ENCODE data around the gene ATP8B1. TPM values are rescaled to one million over a fixed set of nuclear protein-coding genes. Genes with fewer than 3 reads are reported as not detected.
"Not testable (repeated sequence)": the region's sequence is repeated elsewhere in the genome, so short reads cannot be mapped to it uniquely, and the experiment has no call there.

The ATP8B1 gene
- total RNA-seq, 2 donors from 2014 or later: 6.4 to 14.9 TPM

DNA sequence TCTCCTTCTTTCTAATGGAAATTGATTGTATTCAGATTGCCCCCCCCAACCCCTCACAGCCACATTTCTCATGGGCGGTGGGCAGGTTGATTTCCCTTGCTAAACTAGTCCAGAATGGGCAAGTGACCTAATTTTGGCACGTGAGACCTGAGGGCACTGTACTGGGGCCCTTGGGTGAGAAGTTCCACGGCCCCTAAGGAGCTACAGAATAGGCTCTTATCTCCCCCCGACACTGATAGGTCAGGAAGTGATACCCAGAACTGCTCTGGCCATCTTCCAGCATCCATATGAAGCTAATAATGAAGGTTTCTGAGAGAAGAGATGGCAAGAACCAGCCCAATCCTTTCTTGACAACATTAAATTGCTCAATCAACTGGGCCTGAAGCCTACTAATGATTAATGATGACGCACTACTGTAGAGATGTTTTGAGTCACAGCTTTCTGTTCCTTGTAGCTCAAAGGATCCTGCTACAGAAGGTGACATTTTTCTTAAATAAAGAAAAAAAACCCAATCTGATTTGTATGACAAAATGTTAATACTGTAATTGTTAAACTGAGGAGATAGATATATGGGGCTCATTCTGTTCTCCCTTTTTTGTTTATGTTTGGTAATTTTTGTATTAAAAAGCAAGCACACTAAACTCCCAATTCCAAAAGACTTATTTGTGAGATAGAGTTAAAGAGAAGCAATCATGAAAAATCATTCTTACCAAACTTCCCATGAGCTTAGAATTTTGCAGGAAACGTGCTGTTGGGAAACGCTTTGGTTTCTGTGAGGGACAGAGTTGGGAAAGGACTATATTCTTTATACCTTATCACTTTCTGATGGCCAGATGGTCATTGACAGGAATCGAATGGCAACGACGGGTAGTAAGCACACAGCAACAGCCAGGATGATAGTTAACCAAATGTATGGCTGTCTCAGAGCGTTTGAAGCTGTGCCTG is 153.3 kb downstream of the ATP8B1 start:
- intact Hi-C loops (cut with DNase I): loop anchor here in 1 of 2 donors (10.0 kb wide), 1 partner anchor 215 kb away; no protein-coding TSS in a partner anchor
- no peak for DNase-seq
- ATAC-seq: peak; percentile 76 to 87

DNA sequence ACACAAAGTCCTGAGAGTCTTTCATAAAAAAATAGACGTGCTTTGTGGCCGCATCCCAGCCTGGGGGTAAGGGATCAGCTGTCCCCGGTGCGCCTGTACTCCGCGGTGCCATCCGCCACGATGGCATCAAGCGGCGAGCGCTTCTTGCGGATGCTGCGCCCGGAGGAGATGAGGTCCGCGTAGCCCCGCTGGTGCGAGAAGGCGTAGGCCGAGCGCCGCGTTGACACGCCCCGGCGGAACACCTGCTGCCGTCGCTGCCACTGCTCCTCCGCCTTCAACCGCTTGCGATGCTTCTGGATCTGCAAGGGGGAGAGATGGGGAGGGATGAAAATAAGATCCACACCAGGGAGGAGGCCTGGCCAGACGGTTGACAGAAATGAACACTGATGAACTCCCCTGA is 154.7 kb downstream of the ATP8B1 start:
- no peak for ATAC-seq
- no peak for DNase-seq
- intact Hi-C loops (cut with DNase I): loop anchor here in 1 of 2 donors (10.0 kb wide), 1 partner anchor 216 kb away; no protein-coding TSS in a partner anchor

DNA sequence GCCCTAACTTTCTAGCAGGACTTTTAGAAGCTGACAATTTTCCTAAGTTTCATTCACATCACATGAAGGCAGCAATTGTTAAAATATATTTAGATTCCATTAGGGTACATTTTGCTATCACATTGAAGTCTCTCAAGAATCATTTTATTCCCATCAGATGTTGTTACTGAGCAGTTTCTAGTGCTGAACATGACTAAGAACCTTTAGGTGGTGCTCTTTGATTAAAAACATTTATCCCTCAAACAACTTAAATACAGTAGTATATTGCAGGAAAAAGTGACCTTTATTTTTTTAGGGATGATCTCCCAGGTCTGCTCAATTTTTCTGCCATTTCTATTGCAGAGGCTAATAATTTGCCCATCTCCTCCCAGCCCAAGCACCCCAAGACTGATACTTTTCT is 158.6 kb downstream of the ATP8B1 start:
- intact Hi-C loops (cut with DNase I): loop anchor here in 1 of 2 donors (10.0 kb wide), 1 partner anchor 220 kb away; no protein-coding TSS in a partner anchor
- ATAC-seq: peak in 1 of 2 donors; percentile 59
- DNase-seq: no peak

DNA sequence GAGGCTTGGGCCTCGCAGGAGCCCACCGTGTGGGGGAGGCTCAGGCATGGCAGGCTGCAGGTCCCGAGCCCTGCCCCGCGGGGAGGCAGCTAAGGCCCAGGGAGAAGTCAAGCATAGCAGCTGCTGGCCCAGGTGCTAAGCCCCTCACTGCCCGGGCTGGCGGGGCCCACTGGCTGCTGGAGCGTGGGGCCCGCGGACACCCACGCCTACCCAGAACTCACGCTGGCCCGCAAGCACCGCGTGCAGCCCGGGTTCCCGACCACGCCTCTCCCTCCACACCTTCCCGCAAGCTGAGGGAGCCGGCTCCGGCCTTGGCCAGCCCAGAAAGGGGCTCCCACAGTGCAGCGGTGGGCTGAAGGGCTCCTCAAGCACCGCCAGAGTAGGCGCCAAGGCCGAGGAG is 159.4 kb downstream of the ATP8B1 start:
- intact Hi-C loops (cut with DNase I): loop anchor here in 1 of 2 donors (10.0 kb wide), 1 partner anchor 221 kb away; no protein-coding TSS in a partner anchor
- not testable (repeated sequence) for DNase-seq, ATAC-seq

DNA sequence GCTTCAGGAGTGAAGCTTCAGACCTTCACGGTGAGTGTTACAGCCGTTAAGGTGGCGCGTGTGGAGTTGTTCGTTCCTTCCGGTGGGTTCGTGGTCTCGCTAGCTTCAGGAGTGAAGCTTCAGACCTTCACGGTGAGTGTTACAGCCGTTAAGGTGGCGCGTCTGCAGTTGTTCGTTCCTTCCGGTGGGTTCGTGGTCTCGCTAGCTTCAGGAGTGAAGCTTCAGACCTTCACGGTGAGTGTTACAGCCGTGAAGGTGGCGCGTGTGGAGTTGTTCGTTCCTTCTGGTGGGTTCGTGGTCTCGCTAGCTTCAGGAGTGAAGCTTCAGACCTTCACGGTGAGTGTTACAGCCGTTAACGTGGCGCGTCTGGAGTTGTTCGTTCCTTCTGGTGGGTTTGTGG is 160.7 kb downstream of the ATP8B1 start:
- ATAC-seq, DNase-seq: not testable (repeated sequence)
- intact Hi-C loops (cut with DNase I): loop anchor here in 1 of 2 donors (10.0 kb wide), 1 partner anchor 222 kb away; no protein-coding TSS in a partner anchor

DNA sequence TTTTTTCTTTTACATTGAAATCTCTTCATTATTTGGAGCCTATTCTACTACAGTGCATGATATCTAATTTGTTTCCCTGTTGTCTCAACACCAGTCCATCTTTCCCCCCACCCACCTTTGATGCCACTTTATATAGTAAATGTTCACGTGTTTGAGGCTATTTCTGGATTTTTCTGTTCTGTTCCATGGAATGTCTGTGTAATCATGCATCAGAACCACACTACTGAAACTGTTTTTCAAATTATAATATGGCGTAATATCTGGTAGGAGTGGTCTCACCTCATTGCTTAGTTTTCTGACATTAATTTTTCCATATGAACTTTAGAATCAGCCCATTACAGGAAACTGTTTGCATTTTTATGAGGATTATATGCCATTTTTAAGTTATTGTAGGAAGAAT is 162.4 kb downstream of the ATP8B1 start:
- intact Hi-C loops (cut with DNase I): loop anchor here in 1 of 2 donors (10.0 kb wide), 1 partner anchor 224 kb away; no protein-coding TSS in a partner anchor
- ATAC-seq (no peak), DNase-seq (no peak)

DNA sequence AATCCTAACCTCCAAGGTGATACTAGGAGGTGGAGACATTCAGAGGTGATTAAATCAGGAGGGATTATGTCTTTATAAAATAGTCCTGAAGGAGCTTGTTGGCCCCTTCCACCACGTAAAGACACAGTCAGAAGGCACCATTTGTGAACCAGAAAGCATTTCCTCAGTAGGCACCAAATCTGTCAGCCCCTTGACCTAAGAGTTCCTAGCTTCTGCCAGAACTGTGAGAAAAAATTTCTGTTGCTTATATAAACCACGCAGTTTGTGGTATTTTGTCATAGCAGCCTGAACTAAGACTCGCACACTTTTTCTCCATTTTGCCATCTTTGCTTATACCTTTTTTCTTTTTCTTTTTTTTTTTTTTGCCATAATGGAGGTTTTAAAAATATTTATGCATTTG is 162.9 kb downstream of the ATP8B1 start:
- intact Hi-C loops (cut with DNase I): loop anchor here in 1 of 2 donors (10.0 kb wide), 1 partner anchor 225 kb away; no protein-coding TSS in a partner anchor
- DNase-seq: no peak
- ATAC-seq: no peak

DNA sequence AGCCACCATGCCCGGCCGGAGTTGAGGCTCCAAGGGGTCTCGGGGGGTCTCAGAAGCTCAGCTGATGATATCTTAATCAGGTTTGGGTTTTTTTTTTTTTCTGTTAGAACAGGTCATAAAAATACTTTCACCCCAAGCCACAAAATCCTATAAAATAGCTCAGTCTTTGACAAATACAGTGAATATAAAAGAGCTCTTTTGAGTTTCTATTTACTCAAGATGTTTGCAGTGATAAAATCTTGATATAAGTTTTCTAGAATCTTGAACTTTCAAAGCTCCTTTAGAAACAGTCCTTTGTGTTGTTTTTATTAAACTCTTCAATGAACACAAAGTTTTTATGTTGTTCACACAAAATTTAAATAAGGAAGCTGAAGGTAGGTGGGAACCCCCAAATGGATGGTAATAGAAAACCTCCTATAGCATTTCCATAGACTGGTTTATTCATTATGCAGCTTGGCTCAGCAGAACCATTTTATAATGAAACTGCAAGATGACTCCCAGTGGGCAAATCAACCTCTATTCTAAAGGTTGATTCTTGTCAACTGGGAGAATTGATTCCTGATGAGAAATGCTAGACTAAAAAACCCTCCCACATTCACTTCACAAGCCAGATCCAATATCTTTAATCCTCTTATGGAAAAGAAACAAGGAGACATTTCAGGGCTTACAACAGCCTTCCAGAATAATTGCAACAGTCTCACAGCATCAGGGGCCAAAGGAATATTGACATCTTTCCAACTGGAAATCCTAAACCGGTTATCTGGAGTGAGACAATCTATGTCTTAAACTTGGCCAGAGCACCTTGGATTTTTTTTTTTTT is 167.9 kb downstream of the ATP8B1 start:
- no peak for DNase-seq
- intact Hi-C loops (cut with DNase I): loop anchor here in 1 of 2 donors (10.0 kb wide), 1 partner anchor 170 kb away; the partner anchor contains the start of gene ATP8B1
- peak; percentile 35 to 61 for ATAC-seq

DNA sequence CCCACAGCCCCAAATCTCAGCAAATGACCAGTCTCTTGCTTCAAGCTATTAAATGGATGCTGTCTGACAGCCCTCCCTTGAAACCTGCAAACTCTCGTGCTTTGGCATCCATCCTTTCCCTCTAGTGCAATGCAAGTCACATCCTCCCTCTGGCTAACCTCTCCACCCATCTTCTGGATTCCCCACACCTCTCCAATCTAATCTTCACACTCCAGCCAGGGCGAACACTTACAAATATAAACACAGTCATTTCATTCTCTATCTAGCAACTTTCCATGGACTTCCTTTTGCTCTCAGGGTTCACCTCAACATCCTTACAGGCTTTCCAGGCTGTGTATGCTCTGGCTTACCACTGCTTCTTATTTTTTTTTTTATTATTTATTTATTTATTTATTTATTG is 171.4 kb downstream of the ATP8B1 start:
- DNase-seq (no peak), ATAC-seq (peak in 1 of 2 donors; percentile 14)
- intact Hi-C loops (cut with DNase I): loop anchor here in 1 of 2 donors (10.0 kb wide), 1 partner anchor 173 kb away; the partner anchor contains the start of gene ATP8B1

DNA sequence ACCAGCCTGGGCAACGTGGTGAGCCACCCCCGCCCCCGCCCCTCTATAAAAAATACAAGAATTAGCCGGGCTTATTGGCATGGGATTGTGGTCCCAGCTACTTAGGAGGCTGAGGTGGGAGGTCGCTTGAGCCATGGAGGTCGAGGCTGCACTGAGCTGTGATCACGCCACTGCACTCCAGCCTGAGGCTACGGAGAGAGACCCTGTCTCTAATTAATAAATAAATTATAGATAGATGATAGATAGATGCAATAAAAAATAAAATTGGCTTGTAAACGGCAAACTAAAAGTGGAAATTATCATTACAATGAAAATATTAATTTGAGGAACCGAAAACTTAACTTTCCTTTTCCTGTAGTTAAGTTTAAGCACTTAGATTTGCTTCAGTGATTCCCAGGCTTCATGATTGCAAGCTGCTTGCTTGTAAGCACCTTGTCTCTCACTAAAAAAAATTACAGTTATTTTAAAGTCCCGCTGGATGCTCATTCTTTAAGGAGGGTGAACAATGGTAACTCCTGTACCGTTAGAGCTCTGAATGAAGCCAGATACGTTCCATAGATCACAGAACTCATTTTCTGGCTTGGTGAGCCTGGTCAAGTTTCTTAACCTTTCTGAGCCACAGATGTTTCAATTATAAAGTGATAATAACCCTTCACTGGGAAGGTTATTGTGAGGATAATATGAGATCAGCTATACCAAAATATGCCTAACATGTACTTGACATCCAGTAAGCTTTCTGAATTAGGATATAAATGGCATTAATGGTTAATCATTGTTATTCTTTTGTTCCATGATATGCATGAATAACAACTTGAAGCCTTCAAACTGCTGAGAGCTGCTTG is 172.1 kb downstream of the ATP8B1 start:
- intact Hi-C loops (cut with DNase I): loop anchor here in 1 of 2 donors (10.0 kb wide), 1 partner anchor 174 kb away; the partner anchor contains the start of gene ATP8B1
- ATAC-seq: no peak
- no peak for DNase-seq

DNA sequence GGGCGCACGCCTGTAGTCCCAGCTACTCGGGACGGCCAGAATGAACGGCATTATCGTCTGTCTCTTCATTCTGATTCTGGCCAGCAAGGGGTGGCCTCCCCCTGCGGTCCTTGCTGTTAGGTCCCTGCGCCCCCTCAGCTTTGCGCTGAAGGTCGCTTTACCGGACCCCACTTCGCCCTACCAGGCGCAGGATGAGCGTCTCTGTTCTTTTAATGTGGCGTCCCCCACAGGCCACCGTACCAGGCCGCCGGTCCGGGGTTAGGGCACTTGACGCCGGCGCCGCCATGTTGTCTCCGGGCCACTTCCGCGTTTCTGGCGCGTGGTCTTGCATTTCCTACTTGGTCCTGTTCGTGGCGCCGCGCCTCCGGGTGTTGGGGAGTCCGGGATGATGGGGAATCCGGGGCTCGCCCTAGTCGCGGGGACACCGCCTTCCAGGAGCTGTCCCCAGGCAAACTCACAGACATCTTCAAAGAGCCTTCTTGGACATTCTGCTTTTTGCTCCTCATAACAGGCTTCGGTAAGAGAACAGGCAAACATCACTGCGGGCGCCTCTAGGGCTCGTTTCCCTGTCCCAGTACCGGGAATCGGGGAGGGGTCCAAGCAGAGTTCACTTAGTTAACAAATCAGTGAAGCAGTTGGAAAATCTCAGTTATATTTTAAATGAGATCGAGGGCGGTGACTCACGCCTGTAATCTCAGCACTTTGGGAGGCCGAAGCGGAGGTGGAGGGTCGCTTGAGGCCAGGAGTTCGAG is 172.9 kb downstream of the ATP8B1 start:
- peak; percentile 99 for DNase-seq
- ATAC-seq: peak; percentile 98 to 99
- intact Hi-C loops (cut with DNase I): loop anchor here in 1 of 2 donors (10.0 kb wide), 1 partner anchor 175 kb away; the partner anchor contains the start of gene ATP8B1

DNA sequence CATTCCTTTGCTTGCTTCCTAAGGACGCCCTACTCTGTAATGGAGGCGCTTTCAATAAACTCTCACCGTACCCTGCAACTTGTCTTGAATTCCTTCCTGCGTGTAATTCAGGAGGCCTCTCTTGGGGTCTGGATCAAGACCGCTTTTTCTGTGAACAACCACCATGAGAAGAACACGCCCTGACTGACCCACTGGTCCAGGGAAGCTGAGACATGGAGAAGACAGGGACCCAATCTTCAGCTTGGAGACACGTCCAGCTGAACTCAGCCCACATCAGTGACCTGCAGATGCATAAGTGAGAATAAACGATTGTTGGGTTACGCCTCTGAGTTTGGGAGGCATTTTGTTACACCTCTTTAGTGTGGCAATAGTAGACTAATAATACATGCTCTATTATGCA is 173.7 kb downstream of the ATP8B1 start:
- no peak for DNase-seq
- intact Hi-C loops (cut with DNase I): no loop called here
- no peak for ATAC-seq

DNA sequence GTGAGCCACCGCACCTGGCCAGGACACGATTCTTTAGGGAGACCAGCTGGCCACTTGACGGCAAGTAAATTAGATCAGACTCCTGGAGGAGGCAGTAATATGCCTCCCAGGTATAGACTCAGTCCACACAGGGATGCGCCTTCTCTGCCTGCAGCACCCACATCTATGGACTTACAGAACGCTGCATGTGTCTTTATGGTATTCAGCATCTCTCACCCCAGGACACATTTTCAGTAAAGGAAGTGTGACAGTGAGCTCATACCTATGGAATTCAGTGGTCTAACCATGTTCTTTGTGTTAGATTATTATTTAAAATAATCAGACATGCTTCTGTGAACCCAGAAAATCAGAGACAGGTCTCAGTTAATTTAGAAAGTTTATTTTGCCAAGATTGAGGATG is 175.6 kb downstream of the ATP8B1 start:
- no peak for DNase-seq
- no peak for ATAC-seq
- intact Hi-C loops (cut with DNase I): no loop called here

DNA sequence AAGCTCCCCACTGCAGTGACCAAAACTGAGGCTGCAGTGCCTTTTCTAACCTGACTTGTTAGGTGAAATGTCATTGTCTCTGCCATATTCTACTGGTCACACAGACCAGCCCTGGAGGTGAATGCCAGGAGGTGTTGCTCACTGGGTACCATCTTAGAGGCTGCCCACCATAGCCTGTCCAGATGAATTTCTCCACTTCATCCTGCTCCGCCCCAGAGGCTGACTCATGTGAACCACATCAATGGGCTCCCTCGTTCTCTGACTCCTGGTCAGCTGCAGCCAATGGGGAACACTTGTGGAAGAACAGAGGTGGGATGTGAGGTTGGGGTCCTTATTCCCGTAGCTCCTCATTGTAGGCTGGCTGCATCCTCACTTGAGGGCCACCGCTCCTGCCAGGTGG is 178.1 kb downstream of the ATP8B1 start:
- intact Hi-C loops (cut with DNase I): no loop called here
- ATAC-seq: no peak

DNA sequence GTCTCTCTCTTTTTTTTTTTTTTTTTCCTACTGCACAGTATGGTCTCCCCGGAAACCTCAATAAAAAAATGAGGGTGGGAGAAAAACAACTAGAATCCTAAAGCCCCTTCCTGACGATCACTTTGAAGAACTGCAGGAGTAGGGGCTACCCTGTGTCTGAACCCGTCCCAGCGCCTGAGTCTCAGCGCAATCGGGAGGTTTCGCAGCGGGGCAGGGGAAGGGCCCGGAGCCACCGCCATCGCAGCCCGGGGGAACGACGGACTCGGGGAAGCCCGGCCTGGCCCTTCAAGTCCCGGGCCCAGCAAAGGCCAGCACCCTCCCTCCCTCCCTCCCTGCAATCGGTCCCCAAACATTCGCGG is 181.9 kb downstream of the ATP8B1 start:
- ATAC-seq (peak; percentile 34 to 55), DNase-seq (no peak)
- intact Hi-C loops (cut with DNase I): no loop called here

More for the DNA sequence above, 178.1 kb downstream of the ATP8B1 start:
- no peak for DNase-seq

DNA sequence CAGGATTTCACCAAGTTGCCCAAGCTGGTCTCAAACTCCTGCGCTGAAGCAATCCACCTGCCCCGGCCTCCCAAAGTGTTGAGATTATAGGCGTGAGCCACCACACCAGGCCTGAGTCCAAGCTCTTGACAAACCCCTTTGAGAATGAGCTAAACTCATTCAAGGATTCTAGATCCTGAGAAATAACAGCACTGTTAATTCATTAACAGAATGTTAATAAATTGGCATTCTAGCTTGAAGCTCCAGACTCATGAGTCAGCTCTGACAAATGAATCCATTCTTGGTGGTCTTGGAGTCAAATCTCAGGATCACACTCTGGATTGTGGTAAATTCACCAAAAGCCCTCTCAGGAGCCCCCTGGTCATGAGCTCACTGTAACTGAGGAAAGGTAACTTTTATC is 183.2 kb downstream of the ATP8B1 start:
- intact Hi-C loops (cut with DNase I): no loop called here
- DNase-seq (no peak), ATAC-seq (no peak)

DNA sequence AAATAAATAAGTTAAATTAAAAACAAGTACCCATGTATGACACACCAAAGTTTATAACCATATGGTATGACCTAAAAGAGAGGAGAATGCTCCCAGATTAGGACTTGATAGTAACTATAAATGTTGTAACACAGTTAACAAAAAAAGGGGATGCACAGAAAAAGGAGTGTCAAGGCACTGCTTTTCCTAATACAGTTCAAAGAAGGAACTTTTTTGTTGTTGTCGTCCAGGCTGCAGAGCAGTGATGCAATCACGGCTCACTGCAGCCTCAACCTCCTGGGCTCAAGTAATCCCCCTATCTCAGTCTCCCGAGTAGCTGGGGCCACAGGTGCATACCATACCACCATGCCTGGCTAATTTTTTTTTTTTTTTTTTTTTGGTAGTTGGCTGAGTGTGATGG is 184.2 kb downstream of the ATP8B1 start:
- ATAC-seq (no peak), DNase-seq (no peak)
- intact Hi-C loops (cut with DNase I): no loop called here

DNA sequence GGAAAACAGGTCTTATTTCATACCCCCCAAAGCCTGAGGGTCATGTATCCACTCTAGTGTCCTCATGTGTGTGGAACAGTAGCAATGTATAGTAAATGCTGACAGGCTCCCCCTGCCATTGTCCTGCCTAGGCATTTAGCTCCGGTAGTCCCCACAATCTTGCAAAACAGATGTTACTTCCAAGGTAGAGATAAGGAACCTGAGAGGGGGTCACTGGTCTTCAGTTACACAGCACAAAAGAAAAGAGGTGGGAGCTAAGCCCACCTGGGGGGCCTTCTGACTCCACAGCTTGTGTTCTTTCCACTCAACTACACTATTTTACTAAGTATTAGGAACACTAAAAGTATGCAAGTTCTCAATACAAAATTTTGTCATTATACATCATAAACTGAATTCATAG is 199.2 kb downstream of the ATP8B1 start:
- ATAC-seq (no peak), DNase-seq (no peak)
- intact Hi-C loops (cut with DNase I): no loop called here

Measured in left cardiac atrium (tissue), 4 donors.